ENCODE measurements around the gene CBX8.

DNA sequence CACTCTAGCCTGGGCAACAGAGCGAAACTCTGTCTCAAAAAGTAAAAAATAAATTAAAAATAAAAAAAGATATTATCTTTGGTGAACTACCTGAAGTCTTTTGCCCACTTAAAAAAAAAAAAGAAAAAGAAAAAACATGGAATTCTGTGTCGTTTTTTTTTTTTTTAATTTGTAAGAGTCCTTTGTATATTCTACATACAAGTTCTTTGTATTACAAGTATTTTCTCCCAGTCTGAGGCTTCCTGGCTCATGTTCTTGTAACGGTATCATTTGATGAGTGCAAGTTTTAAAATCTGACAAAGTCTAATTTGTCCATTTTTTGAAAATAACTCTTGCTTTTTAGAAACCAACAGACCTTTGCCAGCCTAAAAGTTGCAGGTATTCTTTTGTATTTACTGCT, 31.2 kb downstream of the CBX8 start:
- TF ChIP-seq, protein P1, sequence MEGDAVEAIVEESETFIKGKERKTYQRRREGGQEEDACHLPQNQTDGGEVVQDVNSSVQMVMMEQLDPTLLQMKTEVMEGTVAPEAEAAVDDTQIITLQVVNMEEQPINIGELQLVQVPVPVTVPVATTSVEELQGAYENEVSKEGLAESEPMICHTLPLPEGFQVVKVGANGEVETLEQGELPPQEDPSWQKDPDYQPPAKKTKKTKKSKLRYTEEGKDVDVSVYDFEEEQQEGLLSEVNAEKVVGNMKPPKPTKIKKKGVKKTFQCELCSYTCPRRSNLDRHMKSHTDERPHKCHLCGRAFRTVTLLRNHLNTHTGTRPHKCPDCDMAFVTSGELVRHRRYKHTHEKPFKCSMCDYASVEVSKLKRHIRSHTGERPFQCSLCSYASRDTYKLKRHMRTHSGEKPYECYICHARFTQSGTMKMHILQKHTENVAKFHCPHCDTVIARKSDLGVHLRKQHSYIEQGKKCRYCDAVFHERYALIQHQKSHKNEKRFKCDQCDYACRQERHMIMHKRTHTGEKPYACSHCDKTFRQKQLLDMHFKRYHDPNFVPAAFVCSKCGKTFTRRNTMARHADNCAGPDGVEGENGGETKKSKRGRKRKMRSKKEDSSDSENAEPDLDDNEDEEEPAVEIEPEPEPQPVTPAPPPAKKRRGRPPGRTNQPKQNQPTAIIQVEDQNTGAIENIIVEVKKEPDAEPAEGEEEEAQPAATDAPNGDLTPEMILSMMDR (IDR thresholded peaks at IDR 0.05; ENCODE audit: low read depth, low read length, poor library complexity, severe bottlenecking) = no peak
- TF ChIP-seq EZH2phosphoT487 (IDR thresholded peaks at IDR 0.05; ENCODE audit: borderline replicate concordance, low read length) = no peak
